DOHH2 (cell line): ENCODE data around the gene MSX1.

ENCODE experiments used
- H3F3A ChIP-seq: fragments of 200-600 bp; sonication (generic), shearing (Covaris generic); 2 replicates; pipeline ENCODE4 v1.6.0; 2016; ENCODE audit warnings: antibody characterized with exemption, mild to moderate bottlenecking; ENCODE audit not compliant: control insufficient read depth, insufficient read depth
- H3K27ac ChIP-seq: fragments of 200-600 bp; sonication (generic); 2 replicates; pipeline ENCODE4 v1.5.1; 2014; ENCODE audit warnings: low read depth, mild to moderate bottlenecking, low read length, moderate library complexity
- H3K27me3 ChIP-seq: fragments of 200-600 bp; sonication (generic); 2 replicates; pipeline ENCODE4 v1.6.1; 2014; ENCODE audit warnings: mild to moderate bottlenecking, low read length, mixed read lengths; ENCODE audit not compliant: control insufficient read depth
- H3K36me3 ChIP-seq: fragments of 200-600 bp; sonication (generic); 2 replicates; pipeline ENCODE4 v1.6.1; 2014; ENCODE audit warnings: mild to moderate bottlenecking, low read length, moderate library complexity, mixed read lengths; ENCODE audit not compliant: control insufficient read depth
- H3K4me1 ChIP-seq: fragments of 200-600 bp; sonication (generic); 2 replicates; pipeline ENCODE4 v1.6.1; 2014; ENCODE audit warnings: mild to moderate bottlenecking, low read length, mixed read lengths; ENCODE audit not compliant: control insufficient read depth
- H3K4me2 ChIP-seq: fragments of 200-600 bp; sonication (generic); 2 replicates; pipeline ENCODE4 v1.6.0; 2014; ENCODE audit warnings: mild to moderate bottlenecking, low read length, moderate library complexity
- H3K4me3 ChIP-seq: fragments of 200-600 bp; sonication (generic); 2 replicates; pipeline ENCODE4 v1.5.1; 2014; ENCODE audit warnings: mild to moderate bottlenecking, low read length, mixed read lengths
- H3K79me2 ChIP-seq: fragments of 200-600 bp; sonication (generic); 2 replicates; pipeline ENCODE4 v1.6.1; 2014; ENCODE audit warnings: mild to moderate bottlenecking, low read length, mixed read lengths; ENCODE audit not compliant: control insufficient read depth
- H3K9me2 ChIP-seq: fragments of 200-600 bp; sonication (generic); replicated peaks from 2 replicates; pipeline ENCODE4 v1.6.1; 2014; ENCODE audit warnings: mild to moderate bottlenecking, low read length, mixed read lengths; ENCODE audit not compliant: control insufficient read depth
- H3K9me3 ChIP-seq: fragments of 200-600 bp; sonication (generic); 2 replicates; pipeline ENCODE4 v1.6.1; 2014; ENCODE audit warnings: antibody characterized with exemption, low read length, mixed read lengths; ENCODE audit not compliant: control insufficient read depth, insufficient read depth
- H4K20me1 ChIP-seq: fragments of 200-600 bp; sonication (generic); 2 replicates; pipeline ENCODE4 v1.6.0; 2014; ENCODE audit warnings: low read depth, mild to moderate bottlenecking, antibody characterized with exemption, low read length, moderate library complexity; ENCODE audit not compliant: control insufficient read depth, insufficient read depth
- EZH2phosphoT487 ChIP-seq: fragments of 200-600 bp; sonication (generic); IDR thresholded peaks from 2 replicates; pipeline ENCODE4 v1.6.1; 2017; ENCODE audit warnings: borderline replicate concordance, mild to moderate bottlenecking, antibody characterized with exemption, low read length, moderate library complexity, mixed read lengths
- TF ChIP-seq, protein P1 (sequence below): fragments of 200-600 bp; sonication (generic); IDR thresholded peaks from one replicate; pipeline ENCODE4 v1.5.1; 2014; ENCODE audit warnings: antibody characterized with exemption, mild to moderate bottlenecking, low read depth, low read length; ENCODE audit not compliant: poor library complexity, severe bottlenecking

Gene MSX1

GRCh38 chr4:4859799-4860599 is 534 bp downstream of the MSX1 start:
- peaks cover 23% of the 10 kb centered on the region for H3K27me3 ChIP-seq

GRCh38 chr4:4860600-4861389 is 1.3 kb downstream of the MSX1 start:
- Histone ChIP-seq H3K4me1 (peaks cover 39% of the 10 kb centered on the region), H3K4me2 (peak overlapping the region; percentile 96), H3K79me2 (peaks cover 24% of the 10 kb centered on the region), H3K27ac (no peak overlapping the region), H3K27me3 (peaks cover 15% of the 10 kb centered on the region), H3K4me3 (peak overlapping the region; percentile 93), H3F3A (peaks cover 2% of the 10 kb centered on the region), H4K20me1 (peaks cover 6% of the 10 kb centered on the region; the same call in 1 of the 2 replicates), H3K36me3 (peaks cover 19% of the 10 kb centered on the region), H3K9me3 (no peaks in the 10 kb centered on the region), H3K9me2 (no peaks in the 10 kb centered on the region)
- no peak for TF ChIP-seq EZH2phosphoT487
- TF ChIP-seq, protein P1, sequence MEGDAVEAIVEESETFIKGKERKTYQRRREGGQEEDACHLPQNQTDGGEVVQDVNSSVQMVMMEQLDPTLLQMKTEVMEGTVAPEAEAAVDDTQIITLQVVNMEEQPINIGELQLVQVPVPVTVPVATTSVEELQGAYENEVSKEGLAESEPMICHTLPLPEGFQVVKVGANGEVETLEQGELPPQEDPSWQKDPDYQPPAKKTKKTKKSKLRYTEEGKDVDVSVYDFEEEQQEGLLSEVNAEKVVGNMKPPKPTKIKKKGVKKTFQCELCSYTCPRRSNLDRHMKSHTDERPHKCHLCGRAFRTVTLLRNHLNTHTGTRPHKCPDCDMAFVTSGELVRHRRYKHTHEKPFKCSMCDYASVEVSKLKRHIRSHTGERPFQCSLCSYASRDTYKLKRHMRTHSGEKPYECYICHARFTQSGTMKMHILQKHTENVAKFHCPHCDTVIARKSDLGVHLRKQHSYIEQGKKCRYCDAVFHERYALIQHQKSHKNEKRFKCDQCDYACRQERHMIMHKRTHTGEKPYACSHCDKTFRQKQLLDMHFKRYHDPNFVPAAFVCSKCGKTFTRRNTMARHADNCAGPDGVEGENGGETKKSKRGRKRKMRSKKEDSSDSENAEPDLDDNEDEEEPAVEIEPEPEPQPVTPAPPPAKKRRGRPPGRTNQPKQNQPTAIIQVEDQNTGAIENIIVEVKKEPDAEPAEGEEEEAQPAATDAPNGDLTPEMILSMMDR = no peak

More at GRCh38 chr4:4859799-4860599, 534 bp downstream of the MSX1 start:
- Histone ChIP-seq H3K9me3 (no peaks in the 10 kb centered on the region), H4K20me1 (peaks cover 6% of the 10 kb centered on the region; the same call in 1 of the 2 replicates), H3K36me3 (peaks cover 19% of the 10 kb centered on the region), H3K79me2 (peaks cover 24% of the 10 kb centered on the region), H3F3A (peaks cover 2% of the 10 kb centered on the region), H3K4me1 (peaks cover 39% of the 10 kb centered on the region), H3K27ac (no peak overlapping the region), H3K4me2 (peak overlapping the region; percentile 96), H3K4me3 (peak overlapping the region; percentile 93), H3K9me2 (no peaks in the 10 kb centered on the region)
- no peak for TF ChIP-seq EZH2phosphoT487
- TF ChIP-seq, protein P1 = no peak

GRCh38 chr4:4861390-4862018 is 2.0 kb downstream of the MSX1 start:
- H3K4me2 ChIP-seq = peak overlapping the region; percentile 96
- H3F3A ChIP-seq = peaks cover 2% of the 10 kb centered on the region
- H4K20me1 ChIP-seq = peaks cover 6% of the 10 kb centered on the region; the same call in 1 of the 2 replicates
- H3K9me2 ChIP-seq = no peaks in the 10 kb centered on the region
- no peak overlapping the region for H3K27ac ChIP-seq
- peaks cover 19% of the 10 kb centered on the region for H3K36me3 ChIP-seq
- peaks cover 34% of the 10 kb centered on the region for H3K4me1 ChIP-seq
- peaks cover 13% of the 10 kb centered on the region for H3K27me3 ChIP-seq
- H3K9me3 ChIP-seq = no peaks in the 10 kb centered on the region
- TF ChIP-seq EZH2phosphoT487 = no peak
- peaks cover 24% of the 10 kb centered on the region for H3K79me2 ChIP-seq
- H3K4me3 ChIP-seq = peak overlapping the region; percentile 93
